H9 (cell line): ENCODE results near the gene DLX5. TPM values are rescaled to one million over a fixed set of nuclear protein-coding genes. Genes with fewer than 3 reads are reported as not detected.
A peak's percentile ranks its signal among the peaks of the same experiment; 100 is the strongest.

Experiments
- DNase-seq: peaks from one replicate; pipeline ENCODE4 v3.0.0-alpha.2; 2017
- H2AFZ ChIP-seq: one replicate; pipeline ENCODE4 v1.6.1; 2013; ENCODE audit warnings: mild to moderate bottlenecking, low read length, control low read depth, moderate library complexity
- H2AK5ac ChIP-seq: 2 replicates; pipeline ENCODE4 v1.6.1; 2013; ENCODE audit warnings: low read length, control low read depth, mixed read lengths; ENCODE audit not compliant: insufficient read length
- H2BK120ac ChIP-seq: one replicate; pipeline ENCODE4 v1.6.1; 2013; ENCODE audit warnings: low read depth, mild to moderate bottlenecking, low read length, control low read depth, inconsistent platforms; ENCODE audit not compliant: poor library complexity, severe bottlenecking
- H2BK12ac ChIP-seq: 2 replicates; pipeline ENCODE4 v1.6.1; 2013; ENCODE audit warnings: low read length, control low read depth, mixed read lengths, low read depth; ENCODE audit not compliant: insufficient read length
- H2BK15ac ChIP-seq: 2 replicates; pipeline ENCODE4 v1.6.1; 2013; ENCODE audit warnings: low read depth, low read length, control low read depth
- H2BK20ac ChIP-seq: one replicate; pipeline ENCODE4 v1.6.1; 2013; ENCODE audit warnings: low read depth, mild to moderate bottlenecking, low read length, control low read depth, inconsistent platforms; ENCODE audit not compliant: poor library complexity, severe bottlenecking
- H2BK5ac ChIP-seq: 2 replicates; pipeline ENCODE4 v1.6.1; 2013; ENCODE audit warnings: low read length, control low read depth, mixed read lengths; ENCODE audit not compliant: insufficient read length
- H3K14ac ChIP-seq: 2 replicates; pipeline ENCODE4 v1.6.1; 2013; ENCODE audit warnings: low read length, control low read depth; ENCODE audit not compliant: insufficient read depth
- H3K18ac ChIP-seq: 2 replicates; pipeline ENCODE4 v1.6.1; 2013; ENCODE audit warnings: low read depth, mild to moderate bottlenecking, mixed read lengths, low read length, control low read depth; ENCODE audit not compliant: insufficient read length
- H3K23ac ChIP-seq: 2 replicates; pipeline ENCODE4 v1.6.1; 2013; ENCODE audit warnings: low read length, control low read depth, mixed read lengths, low read depth; ENCODE audit not compliant: insufficient read length
- H3K23me2 ChIP-seq: 2 replicates; pipeline ENCODE4 v1.6.1; 2013; ENCODE audit warnings: low read depth, mild to moderate bottlenecking, mixed read lengths, low read length, control low read depth; ENCODE audit not compliant: insufficient read length, poor library complexity, severe bottlenecking
- H3K27ac ChIP-seq: 2 replicates; pipeline ENCODE4 v1.5.1; 2013; ENCODE audit warnings: low read length, control low read depth, mixed read lengths, low read depth; ENCODE audit not compliant: insufficient read length
- H3K27me3 ChIP-seq: 2 replicates; pipeline ENCODE4 v1.6.1; 2013; ENCODE audit warnings: low read length, control low read depth, inconsistent platforms; ENCODE audit not compliant: insufficient read depth
- H3K4ac ChIP-seq: 2 replicates; pipeline ENCODE4 v1.6.1; 2013; ENCODE audit warnings: low read depth, mild to moderate bottlenecking, control low read depth, inconsistent platforms, low read length, moderate library complexity
- H3K4me1 ChIP-seq: 2 replicates; pipeline ENCODE4 v1.6.1; 2013; ENCODE audit warnings: low read length, control low read depth, inconsistent platforms; ENCODE audit not compliant: insufficient read depth
- H3K4me2 ChIP-seq: 2 replicates; pipeline ENCODE4 v1.6.1; 2013; ENCODE audit warnings: low read length, control low read depth, mixed read lengths; ENCODE audit not compliant: insufficient read length, insufficient read depth
- H3K56ac ChIP-seq: 2 replicates; pipeline ENCODE4 v1.6.1; 2013; ENCODE audit warnings: low read depth, mild to moderate bottlenecking, mixed read lengths, low read length, control low read depth; ENCODE audit not compliant: insufficient read length
- H3K79me1 ChIP-seq: 2 replicates; pipeline ENCODE4 v1.6.1; 2013; ENCODE audit warnings: low read depth, mild to moderate bottlenecking, moderate library complexity, low read length, control low read depth, inconsistent platforms; ENCODE audit not compliant: insufficient read depth, poor library complexity, severe bottlenecking
- H3K79me2 ChIP-seq: 2 replicates; pipeline ENCODE4 v1.6.1; 2013; ENCODE audit warnings: low read length, control low read depth, inconsistent platforms; ENCODE audit not compliant: insufficient read depth
- H3K9ac ChIP-seq: 2 replicates; pipeline ENCODE4 v1.6.1; 2013; ENCODE audit warnings: low read length, control low read depth, mixed read lengths; ENCODE audit not compliant: insufficient read length; ENCODE audit errors: extremely low read depth
- H3K9me3 ChIP-seq: one replicate; pipeline ENCODE4 v1.6.1; 2013; ENCODE audit warnings: low read depth, low read length, inconsistent platforms; ENCODE audit not compliant: control insufficient read depth
- H3T11ph ChIP-seq: one replicate; pipeline ENCODE4 v1.6.1; 2013; ENCODE audit warnings: mild to moderate bottlenecking, low read length, control low read depth, inconsistent platforms
- H4K20me1 ChIP-seq: one replicate; pipeline ENCODE4 v1.6.1; 2013; ENCODE audit not compliant: control insufficient read depth, insufficient read length, insufficient read depth
- H4K5ac ChIP-seq: 2 replicates; pipeline ENCODE4 v1.6.1; 2013; ENCODE audit warnings: low read depth, mild to moderate bottlenecking, mixed read lengths, low read length, control low read depth; ENCODE audit not compliant: insufficient read length
- H4K8ac ChIP-seq: replicated peaks from 2 replicates; pipeline ENCODE4 v1.6.1; 2013; ENCODE audit warnings: low read length, control low read depth, mixed read lengths, low read depth; ENCODE audit not compliant: insufficient read length
- H4K91ac ChIP-seq: 2 replicates; pipeline ENCODE4 v1.6.1; 2013; ENCODE audit warnings: low read depth, mild to moderate bottlenecking, moderate library complexity, mixed read lengths, low read length, control low read depth; ENCODE audit not compliant: insufficient read length
- H3K27ac Mint-ChIP-seq, 3 experiments: 2 replicates in 2 of 3; 3 replicates in 1 of 3; pipeline ENCODE4 v1.8.0; 2020 to 2021; ENCODE audit warnings: mixed read lengths in 3 of 3, mild to moderate bottlenecking in 1 of 3, moderate library complexity in 1 of 3
- H3K27me3 Mint-ChIP-seq: 2 replicates; pipeline ENCODE4 v1.8.0; 2021; ENCODE audit warnings: low read depth, mild to moderate bottlenecking, moderate library complexity, mixed read lengths
- H3K36me3 Mint-ChIP-seq, 3 experiments: 2 replicates in 2 of 3; 3 replicates in 1 of 3; pipeline ENCODE4 v1.8.0; 2020 to 2021; ENCODE audit warnings: low read depth in 3 of 3, mixed read lengths in 3 of 3; ENCODE audit not compliant: insufficient read depth in 1 of 3
- H3K4me1 Mint-ChIP-seq, 2 experiments: 2 replicates each; pipeline ENCODE4 v1.8.0; 2020; ENCODE audit warnings: mixed read lengths in 2 of 2
- H3K4me3 Mint-ChIP-seq, 2 experiments: 2 replicates in 1 of 2; 3 replicates in 1 of 2; pipeline ENCODE4 v1.8.0; 2020 to 2021; ENCODE audit warnings: mild to moderate bottlenecking in 2 of 2, mixed read lengths in 2 of 2, moderate library complexity in 1 of 2
- H3K9me3 Mint-ChIP-seq, 2 experiments: 2 replicates in 1 of 2; 3 replicates in 1 of 2; pipeline ENCODE4 v1.8.0; 2020; ENCODE audit warnings: mild to moderate bottlenecking in 2 of 2, mixed read lengths in 2 of 2, moderate library complexity in 1 of 2
- CTCF ChIP-seq: fragments of 200-600 bp; sonication (generic); conservative IDR thresholded peaks from 3 replicates; pipeline ENCODE4 v1.8.0; 2021; ENCODE audit warnings: antibody characterized with exemption, mild to moderate bottlenecking
- WGBS: extraction: QIAGEN DNeasy Blood & Tissue Kit; methylation state at CpG from one replicate; pipeline ENCODE4 v1.1.7; 2013; ENCODE audit warnings: missing lambda C conversion rate, low lambda C conversion rate, mixed read lengths; ENCODE audit not compliant: insufficient read length; ENCODE audit errors: extremely low coverage; 5-methylcytosine and 5-hydroxymethylcytosine counted together
- total RNA-seq: library from RNA; stranded (reverse); gene quantifications from 2 replicates; pipeline ENCODE4 v1.2.1, GENCODE V29; 2021

DLX5 gene
- total RNA-seq, 1 experiment from 2014 or later: 0.22 TPM

- Histone ChIP-seq H3K27ac (no peak overlapping the region), H3T11ph (no peak overlapping the region), H3K27me3 (peaks cover 98% of the 10 kb centered on the region), H3K18ac (no peak overlapping the region), H4K91ac (no peak overlapping the region), H3K56ac (no peak overlapping the region), H2BK120ac (no peak overlapping the region), H3K23ac (no peak overlapping the region), H3K14ac (no peak overlapping the region; the same call in 1 of the 2 replicates), H2BK12ac (no peak overlapping the region), H2AFZ (no peak overlapping the region), H3K23me2 (peaks cover 12% of the 10 kb centered on the region), H3K9me3 (no peaks in the 10 kb centered on the region), H3K4ac (no peak overlapping the region), H4K20me1 (peaks cover 3% of the 10 kb centered on the region), H3K4me2 (peak overlapping the region; percentile 32), H2BK20ac (no peak overlapping the region), H4K5ac (no peak overlapping the region), H3K9ac (no peak overlapping the region), H2BK15ac (no peak overlapping the region), H2BK5ac (no peak overlapping the region), H4K8ac (no peak overlapping the region), H2AK5ac (no peak overlapping the region), H3K4me1 (0 out of 2 replicates have a peak, but pooled peaks cover 2% of the 10 kb centered on the region), H3K79me1 (no peaks in the 10 kb centered on the region), H3K79me2 (no peaks in the 10 kb centered on the region)
- peak overlapping the region; percentile 34 to 79; a peak in 3 of 5 replicates for H3K4me3 Mint-ChIP-seq
- WGBS: no CpG with 5 or more reads among the region's 67 CpGs
- H3K9me3 Mint-ChIP-seq: peaks cover 5 to 21% of the 10 kb centered on the region in 2 experiments
- peak; percentile 67 for DNase-seq
- no peaks in the 10 kb centered on the region; a peak in 1 of 7 replicates for H3K36me3 Mint-ChIP-seq
- peaks cover 100% of the 10 kb centered on the region for H3K27me3 Mint-ChIP-seq
- no peak overlapping the region for H3K27ac Mint-ChIP-seq
- TF ChIP-seq CTCF: peak; percentile 12; the same call in 1 of the 3 replicates
- H3K4me1 Mint-ChIP-seq: peaks cover 60 to 79% of the 10 kb centered on the region in 2 experiments
These were observed 3.5 kb downstream of the DLX5 start for GRCh38 chr7:97020996-97021746.
